Daoy (cell line): ENCODE data around the gene STUM. TPM values are rescaled to one million over a fixed set of nuclear protein-coding genes. Genes with fewer than 3 reads are reported as not detected.

Experiments
- DNase-seq: peaks from one replicate; pipeline ENCODE4 v3.0.0-alpha.2; 2015; ENCODE audit warnings: low read depth
- total RNA-seq: library from RNA; depleted of rRNA; stranded (reverse); fragments of >200 nt; shearing (Covaris generic); gene quantifications from 2 replicates; pipeline ENCODE4 v1.2.3, GENCODE V29; 2014; rRNA removed

Gene STUM
- total RNA-seq, 1 experiment from 2014 or later, result not detected

GRCh38 chr1:226652613-226653012, 104.0 kb downstream of the STUM start:
- DNase-seq, result no peak

DNA sequence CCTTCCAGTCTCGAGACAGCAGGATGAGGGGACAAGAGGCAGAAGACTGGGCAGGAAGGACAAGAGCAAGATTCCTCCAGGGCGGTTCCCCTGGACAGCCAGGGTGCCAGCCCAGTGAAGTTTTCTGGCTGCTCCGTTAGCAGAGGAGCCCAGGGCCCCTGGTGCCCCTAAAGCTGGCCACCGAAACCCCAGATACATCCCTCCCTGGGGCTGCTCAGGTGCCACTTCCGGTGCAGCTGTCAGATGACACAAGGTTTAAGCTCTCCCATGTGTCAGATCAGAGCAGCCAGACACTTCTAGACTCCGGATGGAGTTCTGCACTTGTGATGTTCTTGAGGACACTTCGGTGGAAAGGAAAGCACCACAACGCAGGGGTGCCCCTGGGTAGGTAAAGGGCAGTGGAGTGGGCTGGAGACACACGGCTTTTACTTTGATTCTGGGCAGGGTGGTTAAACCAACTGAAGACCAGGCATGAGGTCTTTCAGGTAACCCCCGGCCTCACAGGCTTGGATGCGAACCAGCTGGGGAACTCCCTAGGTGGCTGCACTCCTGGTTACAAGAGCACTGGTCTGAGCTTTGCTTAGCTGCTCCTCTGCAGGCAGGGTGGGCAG, 104.9 kb downstream of the STUM start:
- DNase-seq, result no peak

DNA sequence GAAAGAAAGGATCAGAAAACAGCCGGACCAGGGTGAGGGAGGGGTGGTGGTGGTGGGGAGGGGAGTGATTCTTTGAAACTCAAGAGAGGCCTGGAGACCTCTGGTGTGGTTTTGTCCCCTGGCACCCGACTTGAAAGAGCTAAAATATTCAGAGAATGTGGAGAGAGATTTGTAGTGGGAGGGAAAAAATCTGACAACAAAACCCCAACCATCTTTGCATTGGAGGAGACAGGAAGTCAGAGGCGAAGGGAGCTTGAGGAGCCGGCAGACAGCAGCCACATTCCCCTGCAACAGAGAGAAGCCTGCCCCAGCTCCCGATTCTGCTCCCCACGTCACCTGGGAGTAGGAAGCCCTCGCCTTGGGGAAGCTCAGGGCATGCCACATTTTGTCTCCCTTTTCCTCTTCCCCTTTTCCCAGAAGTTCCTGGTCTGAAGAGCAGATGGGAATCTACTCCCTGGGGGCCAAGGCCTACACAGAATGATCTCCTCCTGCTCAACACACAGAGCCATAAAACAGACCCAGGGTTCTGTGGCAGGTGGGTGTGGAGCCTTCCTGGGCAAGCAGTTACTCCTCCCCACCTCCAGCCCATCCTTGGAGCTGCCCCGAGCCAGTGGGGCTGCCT, 105.6 kb downstream of the STUM start:
- DNase-seq, result peak; percentile 38

DNA sequence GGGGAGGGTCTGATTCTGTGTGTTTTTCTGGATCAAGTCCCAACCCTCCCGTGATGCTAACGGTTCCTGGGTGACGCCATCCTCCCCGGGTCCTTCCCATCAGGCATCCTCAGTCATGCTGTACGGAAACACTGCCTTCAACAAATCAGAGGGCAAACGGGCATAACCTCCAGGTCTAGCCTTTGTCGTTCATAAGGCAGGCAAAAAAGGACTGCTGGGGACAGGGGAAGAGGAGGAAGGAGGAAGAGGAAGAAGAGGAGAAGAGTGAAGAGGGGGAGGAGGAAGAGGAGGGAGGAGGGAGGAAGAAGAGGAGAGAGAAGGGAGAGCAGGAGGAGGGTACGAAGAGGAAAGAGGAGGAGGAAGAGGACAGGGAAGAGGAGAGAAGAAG, 106.1 kb downstream of the STUM start:
- no peak for DNase-seq

DNA sequence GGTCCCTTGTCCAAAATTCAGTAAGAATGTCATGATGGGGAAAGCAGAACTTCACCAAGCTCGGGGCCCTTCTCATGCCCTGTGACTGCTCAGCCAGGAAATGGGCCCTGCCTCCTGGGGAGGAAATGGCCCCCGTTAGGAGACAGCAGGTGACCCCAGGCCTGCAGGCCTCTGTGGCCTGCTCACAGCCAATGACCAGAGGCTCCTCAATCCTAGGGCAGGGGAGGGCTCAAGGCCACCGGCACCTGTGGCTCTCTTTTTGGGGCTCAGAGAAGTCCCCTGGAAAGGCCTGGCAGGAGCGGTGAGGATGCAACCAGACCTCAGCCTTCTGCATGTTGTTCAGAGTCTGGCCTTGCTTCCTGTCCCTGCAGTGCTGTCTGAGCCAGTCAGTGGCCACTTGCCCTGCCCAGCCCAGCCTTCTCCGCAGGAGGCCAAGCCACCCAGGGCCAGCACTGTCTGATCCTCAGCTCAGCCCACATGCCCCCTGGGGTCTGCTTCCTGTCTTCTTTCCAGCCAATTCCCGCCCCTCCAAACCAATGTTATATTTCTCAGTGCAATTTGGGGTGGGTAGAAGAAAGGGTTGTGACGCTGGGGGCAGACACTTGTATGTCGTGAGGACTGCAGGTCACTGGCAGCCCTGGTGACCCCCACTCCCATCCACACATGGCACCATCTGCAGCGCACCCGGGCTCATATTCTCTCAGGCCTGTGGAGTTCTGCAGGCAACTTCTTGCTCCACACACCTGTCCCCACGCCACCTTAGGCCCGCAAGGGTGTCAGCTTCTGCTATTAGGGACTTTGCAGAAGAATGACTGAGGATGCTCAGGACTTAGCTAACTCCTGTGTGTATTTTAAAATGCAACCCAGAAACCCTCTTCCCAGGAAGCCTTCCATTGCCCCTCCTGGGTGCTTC, 106.9 kb downstream of the STUM start:
- DNase-seq, result peak; percentile 75

DNA sequence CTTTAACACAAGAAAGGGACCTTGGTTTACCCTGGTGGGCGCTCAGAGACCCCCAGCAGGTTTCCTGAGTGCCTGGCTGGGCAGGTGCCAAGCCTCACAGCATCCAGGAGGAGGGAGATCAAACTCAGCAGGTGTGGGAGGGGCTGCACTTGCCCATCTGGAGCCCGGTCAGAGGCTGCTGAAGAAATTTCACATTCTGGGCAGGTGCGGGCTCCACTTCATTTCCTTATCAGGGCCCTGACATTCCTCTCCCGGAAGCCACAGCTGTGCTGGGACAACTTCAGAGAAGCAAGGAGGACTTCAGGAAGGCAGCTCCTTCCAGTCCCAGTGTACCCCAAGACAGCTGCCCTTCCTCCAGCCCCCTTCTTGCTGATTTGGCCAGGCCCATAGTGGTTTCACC, 107.6 kb downstream of the STUM start:
- DNase-seq, result no peak

GRCh38 chr1:226656601-226657277, 108.2 kb downstream of the STUM start:
- DNase-seq, result peak; percentile 70

DNA sequence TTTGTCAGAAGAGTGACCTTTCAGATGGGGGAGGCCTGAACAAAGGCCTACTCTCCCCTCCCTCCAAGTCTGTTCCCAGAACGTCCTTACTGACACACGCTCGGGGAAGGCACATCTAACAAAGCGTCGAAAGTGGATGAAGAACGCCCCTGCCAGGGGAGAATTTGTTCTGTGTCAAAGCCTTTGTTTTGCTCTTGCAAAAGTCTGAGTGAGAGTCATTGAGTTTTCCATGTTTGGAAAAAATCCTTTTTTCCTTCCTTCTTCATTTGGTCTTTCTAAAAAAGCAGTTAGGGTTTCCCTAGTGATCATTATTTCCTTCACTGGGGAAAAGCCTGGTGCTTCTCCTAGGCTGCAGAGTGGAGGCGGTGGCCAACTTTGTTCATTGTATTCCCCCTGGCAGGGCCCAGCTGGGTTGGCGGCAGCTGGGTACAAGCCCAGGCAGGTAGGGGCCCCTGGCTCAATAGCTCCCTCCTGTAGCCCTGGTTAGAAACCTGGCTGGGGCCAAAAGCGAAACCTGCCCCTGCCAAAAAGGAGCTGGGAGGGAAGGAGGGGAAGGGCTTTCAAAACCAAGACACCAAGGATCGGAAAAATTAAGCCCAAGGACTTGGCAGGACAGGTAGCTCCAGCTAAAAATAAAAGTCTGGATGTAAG, 109.5 kb downstream of the STUM start:
- no peak for DNase-seq

- no peak for DNase-seq
These were observed 110.1 kb downstream of the STUM start for GRCh38 chr1:226658546-226659125.

Other genes with a start within 250 kb of the STUM start
- 18.9 and 23.8 TPM in 2 replicates for gene LIN9, start 239.6 kb upstream of the STUM start, total RNA-seq
- 237 and 242 TPM in 2 replicates for gene PARP1, start 140.7 kb upstream of the STUM start, total RNA-seq
- gene ITPKB, start 190.5 kb downstream of the STUM start, total RNA-seq, result 2.3 and 5.4 TPM in 2 replicates